B cell (primary cell): ENCODE measurements around the gene CLDN11. TPM values are rescaled to one million over a fixed set of nuclear protein-coding genes. Genes with fewer than 3 reads are reported as not detected.

Experiments
- ATAC-seq: fragments of 200-7000 bp; cut with Tn5 transposase; one replicate; pipeline ENCODE4 v1.10.0; 2021; ENCODE audit warnings: low read depth, mild to moderate bottlenecking, moderate number of reproducible peaks, moderate library complexity
- CTCF ChIA-PET: fragments of 350-600 bp; sonication (Branson Sonifier 250); formaldehyde crosslinking; loops from one replicate; lab custom pipeline; 2021; ENCODE audit warnings: antibody characterized with exemption, inconsistent platforms; lab: Charles Lee
- POLR2A ChIA-PET: fragments of 350-600 bp; sonication (Branson Sonifier 250); formaldehyde crosslinking; loops from one replicate; lab custom pipeline; 2021; ENCODE audit warnings: antibody characterized with exemption; lab: Charles Lee
- DNase-seq: peaks from one replicate; pipeline ENCODE4 v3.0.0; 2013
- H2AFZ ChIP-seq: 2 replicates; pipeline ENCODE4 v1.6.1; 2012; ENCODE audit warnings: mild to moderate bottlenecking, low read depth, low read length; ENCODE audit not compliant: insufficient read depth, poor library complexity, severe bottlenecking
- H3K27ac ChIP-seq, 2 donors: 1 replicate in 1 of 2; 2 replicates in 1 of 2; pipeline ENCODE4 v1.5.1; 2012 to 2013; ENCODE audit warnings: low read length in 2 of 2, mild to moderate bottlenecking in 2 of 2, moderate library complexity in 1 of 2
- H3K27me3 ChIP-seq, 4 experiments: fragments of 200-600 bp in 1 of 4; sonication (generic) in 1 of 4; replicated peaks in 1 of 4; 1 replicate in 2 of 4; 2 replicates in 2 of 4; pipeline versions ENCODE4 v1.6.1 to v1.7.0; 2013 to 2016; ENCODE audit warnings: low read length in 3 of 4, mild to moderate bottlenecking in 2 of 4, mixed read lengths in 1 of 4, moderate library complexity in 1 of 4; ENCODE audit not compliant: insufficient read depth in 4 of 4, control insufficient read depth in 3 of 4; ENCODE audit errors: control extremely low read depth in 1 of 4
- H3K36me3 ChIP-seq, 2 experiments: replicated peaks in 1 of 2; 1 replicate in 1 of 2; 2 replicates in 1 of 2; pipeline versions ENCODE4 v1.6.1 to v1.7.1; 2013; ENCODE audit warnings: low read length in 1 of 2; ENCODE audit not compliant: insufficient read depth in 2 of 2, control insufficient read depth in 1 of 2; ENCODE audit errors: control extremely low read depth in 1 of 2, extremely low read depth in 1 of 2
- H3K4me1 ChIP-seq, 2 donors: fragments of 200-600 bp in 1 of 2; sonication (generic) in 1 of 2; 1 replicate in 1 of 2; 2 replicates in 1 of 2; pipeline versions ENCODE4 v1.5.1 to v1.6.1; 2013 to 2017; ENCODE audit warnings: low read length in 2 of 2; ENCODE audit not compliant: control insufficient read depth in 2 of 2, insufficient read depth in 2 of 2
- H3K4me2 ChIP-seq: replicated peaks from 2 replicates; pipeline ENCODE3; 2012; ENCODE audit warnings: mild to moderate bottlenecking, low read depth, low read length; ENCODE audit not compliant: poor library complexity, severe bottlenecking
- H3K4me3 ChIP-seq, 5 experiments: fragments of 200-600 bp in 1 of 5; sonication (generic) in 1 of 5; 1 replicate in 3 of 5; 2 replicates in 2 of 5; pipeline versions ENCODE4 v1.5.1 to v1.7.0; 2011 to 2016; ENCODE audit warnings: low read length in 4 of 5, mild to moderate bottlenecking in 4 of 5, low read depth in 2 of 5, control low read depth in 1 of 5, moderate library complexity in 1 of 5; ENCODE audit not compliant: insufficient read depth in 1 of 5; ENCODE audit errors: control extremely low read depth in 1 of 5, extremely low read depth in 1 of 5
- H3K79me2 ChIP-seq: fragments of 200-600 bp; sonication (generic); one replicate; pipeline ENCODE4 v1.6.0; 2016; ENCODE audit warnings: low read length; ENCODE audit not compliant: control insufficient read depth, insufficient read depth
- H3K9ac ChIP-seq: fragments of 200-600 bp; sonication (generic); 2 replicates; pipeline ENCODE4 v1.6.1; 2017; ENCODE audit warnings: mild to moderate bottlenecking, low read length, moderate library complexity
- H3K9me3 ChIP-seq, 3 donors: one replicate each; pipeline versions ENCODE4 v1.6.1 to v1.7.1; 2013; ENCODE audit warnings: low read length in 2 of 3; ENCODE audit not compliant: control insufficient read depth in 2 of 3, insufficient read depth in 1 of 3; ENCODE audit errors: control extremely low read depth in 1 of 3
- H4K20me1 ChIP-seq: 2 replicates; pipeline ENCODE4 v1.6.0; 2012; ENCODE audit warnings: mild to moderate bottlenecking, low read length; ENCODE audit not compliant: insufficient read depth, control insufficient read depth, poor library complexity, severe bottlenecking
- H3K27ac Mint-ChIP-seq: one replicate; pipeline ENCODE4 v1.8.0; 2021; ENCODE audit warnings: mixed read lengths
- H3K27me3 Mint-ChIP-seq: one replicate; pipeline ENCODE4 v1.8.0; 2021; ENCODE audit warnings: mixed read lengths
- H3K4me1 Mint-ChIP-seq: one replicate; pipeline ENCODE4 v1.8.0; 2021; ENCODE audit warnings: mixed read lengths
- H3K4me3 Mint-ChIP-seq: one replicate; pipeline ENCODE4 v1.8.0; 2021; ENCODE audit warnings: mixed read lengths
- H3K9me3 Mint-ChIP-seq: one replicate; pipeline ENCODE4 v1.8.0; 2022; ENCODE audit warnings: mixed read lengths; ENCODE audit not compliant: insufficient read depth
- CTCF ChIP-seq: fragments of 200-600 bp; IDR thresholded peaks from one replicate; pipeline ENCODE4 v1.8.0; 2022; ENCODE audit warnings: antibody characterized with exemption, mild to moderate bottlenecking
- EZH2 ChIP-seq: IDR thresholded peaks from 2 replicates; pipeline ENCODE4 v1.6.1; 2012; ENCODE audit warnings: borderline replicate concordance, low read depth, mild to moderate bottlenecking, moderate library complexity, low read length; ENCODE audit not compliant: insufficient read depth, poor library complexity, severe bottlenecking
- WGBS: methylation state at CpG from one replicate; pipeline ENCODE4 v1.1.5; 2013; ENCODE audit warnings: missing lambda C conversion rate; ENCODE audit not compliant: insufficient coverage; 5-methylcytosine and 5-hydroxymethylcytosine counted together
- intact Hi-C: fragments of 100-400 bp; cut with micrococcal nuclease; formaldehyde crosslinking; loops from one replicate; pipeline ENCODE4 v1.10.0; 2022
- polyA plus RNA-seq: library from polyadenylated mRNA; depleted of rRNA; stranded (reverse); fragments of >200 nt; gene quantifications from 2 replicates; pipeline ENCODE4 v1.2.3, GENCODE V29; 2012
- total RNA-seq, 2 donors: library from RNA; stranded (reverse); fragments of 120-200 nt in 1 of 2; gene quantifications; 1 replicate in 1 of 2; 2 replicates in 1 of 2; pipeline versions ENCODE4 v1.2.3 to v1.2.4, GENCODE V29; 2013 to 2022

CLDN11 gene
- total and polyA plus RNA-seq, 2 donors (not counting 1 experiment from before 2014, with no cell fraction given): 0.25 to 0.52 TPM

GRCh38 chr3:170424879-170425278 lies 6.2 kb downstream of the CLDN11 start:
- H3K27ac Mint-ChIP-seq: no peak overlapping the region
- Histone ChIP-seq H3K9me3 (peaks cover 0 to 7% (median 0%) of the 10 kb centered on the region in 3 donors), H3K36me3 (no peaks in the 10 kb centered on the region), H3K4me2 (no peak overlapping the region), H2AFZ (no peak overlapping the region), H3K4me1 (peaks cover 5 to 6% of the 10 kb centered on the region in 2 donors), H3K79me2 (no peaks in the 10 kb centered on the region), H3K27me3 (peaks cover 0 to 8% (median 7%) of the 10 kb centered on the region in 4 experiments), H3K27ac (no peak overlapping the region), H4K20me1 (no peaks in the 10 kb centered on the region), H3K4me3 (no peak overlapping the region), H3K9ac (no peak overlapping the region)
- peaks cover 5% of the 10 kb centered on the region for H3K4me1 Mint-ChIP-seq
- peaks cover 14% of the 10 kb centered on the region for H3K27me3 Mint-ChIP-seq
- ChIA-PET CTCF (no interaction called here), POLR2A (no interaction called here)
- TF ChIP-seq EZH2: no peak
- TF ChIP-seq CTCF: no peak
- H3K4me3 Mint-ChIP-seq: no peak overlapping the region
- intact Hi-C loops: no loop called here
- DNase-seq: no peak
- no peaks in the 10 kb centered on the region for H3K9me3 Mint-ChIP-seq
- WGBS: 83% methylated on average over 7 of the region's 8 CpGs
- ATAC-seq: no peak

- Histone ChIP-seq H3K79me2 (no peaks in the 10 kb centered on the region), H3K4me1 (no peaks in the 10 kb centered on the region), H3K27me3 (peaks cover 0 to under 1% (median 0%) of the 10 kb centered on the region in 4 experiments), H3K4me3 (no peak overlapping the region), H4K20me1 (no peaks in the 10 kb centered on the region), H2AFZ (no peak overlapping the region), H3K9ac (no peak overlapping the region), H3K9me3 (peaks cover 0 to under 1% (median 0%) of the 10 kb centered on the region in 3 donors), H3K36me3 (no peaks in the 10 kb centered on the region), H3K4me2 (no peak overlapping the region), H3K27ac (no peak overlapping the region)
- ATAC-seq (no peak), DNase-seq (no peak)
- peaks cover 8% of the 10 kb centered on the region for H3K27me3 Mint-ChIP-seq
- H3K4me3 Mint-ChIP-seq: no peak overlapping the region
- no peak overlapping the region for H3K27ac Mint-ChIP-seq
- H3K9me3 Mint-ChIP-seq: no peaks in the 10 kb centered on the region
- no peak for TF ChIP-seq EZH2
- no peak for TF ChIP-seq CTCF
- WGBS: 87% methylated on average over 8 of the region's 11 CpGs
- POLR2A ChIA-PET: no interaction called here
- H3K4me1 Mint-ChIP-seq: no peaks in the 10 kb centered on the region
- CTCF ChIA-PET: interaction anchor here (1.5 kb wide), 1 partner anchor 9 kb away, joined by 3 read pairs; no protein-coding TSS in a partner anchor
- intact Hi-C loops: no loop called here
Observed at GRCh38 chr3:170425491-170426239, 7.0 kb downstream of the CLDN11 start.
